Endodermal cell (in vitro differentiated cells): ENCODE results near the gene IRF2BP1. TPM values are rescaled to one million over a fixed set of nuclear protein-coding genes. Genes with fewer than 3 reads are reported as not detected.
A peak's percentile ranks its signal among the peaks of the same experiment; 100 is the strongest.

Experiments used
- DNase-seq: peaks from one replicate; pipeline ENCODE4 v3.0.0-alpha.2; 2017
- H3K27ac ChIP-seq: 2 replicates; pipeline ENCODE4 v1.5.1; 2013; ENCODE audit warnings: mild to moderate bottlenecking, low read depth, low read length, moderate library complexity
- H3K27me3 ChIP-seq: 2 replicates; pipeline ENCODE4 v1.6.1; 2013; ENCODE audit warnings: mild to moderate bottlenecking, low read length, moderate library complexity; ENCODE audit not compliant: insufficient read depth, control insufficient read depth, poor library complexity, severe bottlenecking
- H3K36me3 ChIP-seq: 2 replicates; pipeline ENCODE4 v1.7.0; 2013; ENCODE audit warnings: mild to moderate bottlenecking, low read length, moderate library complexity; ENCODE audit not compliant: control insufficient read depth, insufficient read depth
- H3K4me1 ChIP-seq: one replicate; pipeline ENCODE4 v1.7.0; 2013; ENCODE audit warnings: low read length; ENCODE audit not compliant: control insufficient read depth, insufficient read depth
- H3K4me3 ChIP-seq: 2 replicates; pipeline ENCODE4 v1.5.1; 2013; ENCODE audit warnings: mild to moderate bottlenecking, low read length, moderate library complexity
- H3K9ac ChIP-seq: 2 replicates; pipeline ENCODE4 v1.6.1; 2013; ENCODE audit warnings: mild to moderate bottlenecking, low read length, moderate library complexity; ENCODE audit not compliant: poor library complexity, severe bottlenecking; ENCODE audit errors: extremely low read depth
- H3K9me3 ChIP-seq: 2 replicates; pipeline ENCODE4 v1.6.1; 2013; ENCODE audit warnings: mild to moderate bottlenecking, low read length, moderate library complexity; ENCODE audit not compliant: control insufficient read depth
- H3K27ac Mint-ChIP-seq: 2 replicates; pipeline ENCODE4 v1.8.0; 2020; ENCODE audit warnings: mixed read lengths
- H3K27me3 Mint-ChIP-seq: 2 replicates; pipeline ENCODE4 v1.8.0; 2021; ENCODE audit warnings: mild to moderate bottlenecking, mixed read lengths; ENCODE audit not compliant: insufficient read depth
- H3K36me3 Mint-ChIP-seq: 2 replicates; pipeline ENCODE4 v1.8.0; 2020; ENCODE audit warnings: low read depth, mixed read lengths
- H3K4me1 Mint-ChIP-seq: 2 replicates; pipeline ENCODE4 v1.8.0; 2020; ENCODE audit warnings: mixed read lengths
- H3K4me3 Mint-ChIP-seq: 2 replicates; pipeline ENCODE4 v1.8.0; 2020; ENCODE audit warnings: mild to moderate bottlenecking, moderate library complexity, mixed read lengths
- H3K9me3 Mint-ChIP-seq: 2 replicates; pipeline ENCODE4 v1.8.0; 2020; ENCODE audit warnings: mild to moderate bottlenecking, mixed read lengths
- WGBS, 2 experiments: methylation state at CpG; one replicate each; pipeline versions ENCODE4 v1.1.5 to v1.1.7; 2013; ENCODE audit warnings: missing lambda C conversion rate in 2 of 2, mixed read lengths in 1 of 2; ENCODE audit not compliant: insufficient coverage in 1 of 2, insufficient read length in 1 of 2; 5-methylcytosine and 5-hydroxymethylcytosine counted together
- total RNA-seq, 2 donors: library from RNA; stranded (reverse); fragmentation: NEBNext Ultra II Directional in 1 of 2; extraction: Animal tissue kit (Norgen Biotek cat#: 25700) in 1 of 2; gene quantifications; 2 replicates in 1 of 2; 3 replicates in 1 of 2; pipeline ENCODE4 v1.2.1, GENCODE V29; 2021
- TF ChIP-seq, protein P1 (sequence below): fragments of 200-600 bp; sonication (generic); conservative IDR thresholded peaks from 2 replicates; pipeline ENCODE4 v1.5.0; 2021; ENCODE audit warnings: antibody characterized with exemption, mild to moderate bottlenecking

Gene IRF2BP1
- total RNA-seq, 2 donors from 2014 or later, result 23.8 to 30.3 TPM

DNA sequence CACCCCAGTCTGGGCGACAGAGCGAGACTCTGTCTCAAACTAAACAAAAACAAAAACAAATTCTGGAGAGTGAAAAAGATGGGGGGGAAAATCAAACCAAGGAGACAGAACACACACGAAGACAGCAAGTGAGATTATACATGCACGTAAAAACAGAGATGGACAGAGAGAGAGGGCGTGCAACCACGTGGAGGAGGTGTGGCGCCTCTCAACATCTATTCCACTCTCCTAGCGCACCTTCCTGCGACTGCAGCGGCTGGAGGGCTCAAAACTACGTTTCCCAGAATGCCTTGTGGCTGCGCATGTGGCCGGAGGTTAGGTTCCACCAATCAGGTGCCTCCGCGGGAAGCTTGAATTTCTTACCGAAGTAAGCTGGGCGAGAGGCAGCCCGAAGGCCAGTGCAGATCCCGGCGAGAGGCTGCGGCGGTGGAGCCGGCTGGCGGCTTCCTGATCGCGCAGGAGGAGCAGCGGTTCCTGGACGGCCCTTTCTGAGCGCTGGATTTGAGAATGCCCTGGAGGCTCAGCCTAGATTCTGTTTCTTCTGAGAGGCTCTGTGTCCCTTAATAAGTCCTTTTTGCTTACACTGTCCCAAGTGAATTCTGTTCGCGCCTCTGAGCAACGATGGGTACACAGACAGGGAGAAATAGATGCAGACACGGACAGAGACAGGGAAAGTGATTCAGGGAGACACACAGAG, 41.8 kb upstream of the IRF2BP1 start:
- TF ChIP-seq, protein P1, sequence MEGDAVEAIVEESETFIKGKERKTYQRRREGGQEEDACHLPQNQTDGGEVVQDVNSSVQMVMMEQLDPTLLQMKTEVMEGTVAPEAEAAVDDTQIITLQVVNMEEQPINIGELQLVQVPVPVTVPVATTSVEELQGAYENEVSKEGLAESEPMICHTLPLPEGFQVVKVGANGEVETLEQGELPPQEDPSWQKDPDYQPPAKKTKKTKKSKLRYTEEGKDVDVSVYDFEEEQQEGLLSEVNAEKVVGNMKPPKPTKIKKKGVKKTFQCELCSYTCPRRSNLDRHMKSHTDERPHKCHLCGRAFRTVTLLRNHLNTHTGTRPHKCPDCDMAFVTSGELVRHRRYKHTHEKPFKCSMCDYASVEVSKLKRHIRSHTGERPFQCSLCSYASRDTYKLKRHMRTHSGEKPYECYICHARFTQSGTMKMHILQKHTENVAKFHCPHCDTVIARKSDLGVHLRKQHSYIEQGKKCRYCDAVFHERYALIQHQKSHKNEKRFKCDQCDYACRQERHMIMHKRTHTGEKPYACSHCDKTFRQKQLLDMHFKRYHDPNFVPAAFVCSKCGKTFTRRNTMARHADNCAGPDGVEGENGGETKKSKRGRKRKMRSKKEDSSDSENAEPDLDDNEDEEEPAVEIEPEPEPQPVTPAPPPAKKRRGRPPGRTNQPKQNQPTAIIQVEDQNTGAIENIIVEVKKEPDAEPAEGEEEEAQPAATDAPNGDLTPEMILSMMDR, result peak; percentile 32
- Histone ChIP-seq H3K36me3 (no peaks in the 10 kb centered on the region), H3K4me3 (peak overlapping the region; percentile 2), H3K27ac (no peak overlapping the region), H3K9me3 (no peaks in the 10 kb centered on the region), H3K4me1 (no peaks in the 10 kb centered on the region), H3K27me3 (peaks cover 18% of the 10 kb centered on the region), H3K9ac (no peak overlapping the region)
- H3K4me3 Mint-ChIP-seq, result peak overlapping the region; percentile 30
- peaks cover 56% of the 10 kb centered on the region for H3K27me3 Mint-ChIP-seq
- H3K4me1 Mint-ChIP-seq, result peaks cover 1% of the 10 kb centered on the region
- no peak overlapping the region for H3K27ac Mint-ChIP-seq
- peak; percentile 98 for DNase-seq
- H3K9me3 Mint-ChIP-seq, result no peaks in the 10 kb centered on the region
- 13 to 15% methylated on average over 23 to 32 of the region's 33 CpGs for WGBS, 2 experiments
- no peaks in the 10 kb centered on the region for H3K36me3 Mint-ChIP-seq

DNA sequence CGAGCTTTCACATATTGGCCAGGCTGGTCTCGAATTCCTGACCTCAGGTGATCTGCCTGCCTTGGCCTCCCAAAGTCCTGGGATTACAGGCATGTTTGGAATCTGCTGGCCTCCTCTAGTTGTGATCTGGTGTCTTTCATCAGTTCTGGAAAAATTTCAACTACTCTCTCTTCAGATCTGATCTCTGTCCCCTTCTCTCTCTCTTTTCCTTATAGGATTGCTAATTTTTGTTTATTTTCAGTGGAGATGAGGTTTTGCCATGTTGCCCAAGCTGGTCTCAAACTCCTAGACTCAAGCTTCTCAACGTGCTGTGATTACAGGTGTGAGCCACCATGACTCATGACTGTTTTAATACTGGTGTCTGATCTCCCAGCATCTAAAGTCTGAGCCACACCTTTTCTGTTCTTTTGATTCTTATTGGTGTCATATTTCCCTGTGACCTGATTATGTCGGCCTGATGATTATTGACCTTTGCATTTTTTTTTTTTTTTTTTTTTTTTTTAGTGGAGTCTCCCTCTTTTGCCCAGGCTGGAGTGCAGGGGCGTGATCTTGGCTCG, 39.0 kb upstream of the IRF2BP1 start:
- Mint-ChIP-seq H3K36me3 (no peaks in the 10 kb centered on the region), H3K27ac (no peak overlapping the region), H3K4me3 (no peak overlapping the region), H3K27me3 (peaks cover 30% of the 10 kb centered on the region), H3K9me3 (no peaks in the 10 kb centered on the region), H3K4me1 (peaks cover 6% of the 10 kb centered on the region)
- 78% methylated on average over 4 to 6 of the region's 6 CpGs for WGBS, 2 experiments
- no peak for DNase-seq
- TF ChIP-seq, protein P1, result no peak
- H3K9ac ChIP-seq, result no peak overlapping the region
- no peaks in the 10 kb centered on the region for H3K36me3 ChIP-seq
- peaks cover 8% of the 10 kb centered on the region for H3K27me3 ChIP-seq
- no peak overlapping the region for H3K4me3 ChIP-seq
- H3K4me1 ChIP-seq, result no peaks in the 10 kb centered on the region
- no peak overlapping the region for H3K27ac ChIP-seq
- H3K9me3 ChIP-seq, result no peaks in the 10 kb centered on the region

DNA sequence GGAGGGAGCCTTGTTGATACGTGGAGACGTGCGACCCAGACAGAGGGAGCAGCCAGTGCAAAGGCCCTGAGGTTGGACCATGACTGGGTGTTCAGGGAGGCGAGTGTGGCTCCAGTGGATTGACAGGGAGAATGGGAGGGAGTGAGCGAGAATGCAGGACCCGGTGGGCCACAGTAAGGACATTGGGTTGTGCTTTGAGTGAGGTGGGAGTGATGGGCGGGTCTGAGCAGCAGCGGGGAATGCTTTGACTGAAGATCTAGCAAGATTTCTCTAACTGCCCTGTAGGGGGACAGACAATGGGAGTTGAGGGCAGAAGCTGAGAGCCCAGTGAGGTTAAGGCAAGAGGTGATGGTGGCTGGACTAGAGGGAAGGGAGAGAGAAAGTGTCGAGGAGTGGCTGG, 36.3 kb upstream of the IRF2BP1 start:
- H3K36me3 Mint-ChIP-seq, result no peaks in the 10 kb centered on the region
- H3K9me3 Mint-ChIP-seq, result no peaks in the 10 kb centered on the region
- H3K36me3 ChIP-seq, result no peaks in the 10 kb centered on the region
- no peak overlapping the region for H3K27ac Mint-ChIP-seq
- no peak overlapping the region for H3K4me3 Mint-ChIP-seq
- H3K4me1 Mint-ChIP-seq, result peaks cover 6% of the 10 kb centered on the region
- no peaks in the 10 kb centered on the region for H3K9me3 ChIP-seq
- WGBS, 2 experiments, result 67 to 68% methylated on average over 9 of the region's 9 CpGs
- no peak overlapping the region for H3K4me3 ChIP-seq
- no peaks in the 10 kb centered on the region for H3K4me1 ChIP-seq
- H3K9ac ChIP-seq, result no peak overlapping the region
- H3K27me3 ChIP-seq, result no peaks in the 10 kb centered on the region
- no peak overlapping the region for H3K27ac ChIP-seq
- TF ChIP-seq, protein P1, result peak; percentile 75
- DNase-seq, result peak; percentile 83
- H3K27me3 Mint-ChIP-seq, result peaks cover 10% of the 10 kb centered on the region
